Type B pancreatic cell (in vitro differentiated cells): Measurements from ENCODE around the gene NES. TPM values are rescaled to one million over a fixed set of nuclear protein-coding genes. Genes with fewer than 3 reads are reported as not detected.
"Not testable (repeated sequence)": the region's sequence is repeated elsewhere in the genome, so short reads cannot be mapped to it uniquely, and the experiment has no call there.

Source experiments
- DNase-seq: peaks from one replicate; pipeline ENCODE4 v3.0.0; 2021; ENCODE audit warnings: mixed read lengths; ENCODE audit not compliant: unreplicated experiment; ENCODE audit errors: extremely low spot score
- H3K27ac Mint-ChIP-seq: 2 replicates; pipeline ENCODE4 v1.8.0; 2021; ENCODE audit warnings: mild to moderate bottlenecking, mixed read lengths
- H3K27me3 Mint-ChIP-seq: 2 replicates; pipeline ENCODE4 v1.8.0; 2021; ENCODE audit warnings: mixed read lengths
- H3K36me3 Mint-ChIP-seq: 2 replicates; pipeline ENCODE4 v1.8.0; 2021; ENCODE audit warnings: mixed read lengths
- H3K4me1 Mint-ChIP-seq: one replicate; pipeline ENCODE4 v1.8.0; 2021; ENCODE audit warnings: mixed read lengths; ENCODE audit not compliant: unreplicated experiment
- H3K4me3 Mint-ChIP-seq: 2 replicates; pipeline ENCODE4 v1.8.0; 2021; ENCODE audit warnings: mild to moderate bottlenecking, mixed read lengths
- H3K9me3 Mint-ChIP-seq: 2 replicates; pipeline ENCODE4 v1.8.0; 2021; ENCODE audit warnings: mixed read lengths
- CTCF ChIP-seq: fragments of 200-600 bp; sonication (generic); conservative IDR thresholded peaks from 2 replicates; pipeline ENCODE4 v1.5.0; 2021; ENCODE audit warnings: antibody characterized with exemption, mild to moderate bottlenecking
- total RNA-seq: library from RNA; stranded (reverse); gene quantifications from 2 replicates; pipeline ENCODE4 v1.2.1, GENCODE V29; 2021; ENCODE audit warnings: low replicate concordance

NES gene
- total RNA-seq, 1 donor from 2014 or later: 125 TPM

- H3K9me3 Mint-ChIP-seq: no peaks in the 10 kb centered on the region
- H3K36me3 Mint-ChIP-seq: no peaks in the 10 kb centered on the region
- H3K4me3 Mint-ChIP-seq: no peak overlapping the region
- peaks cover 5% of the 10 kb centered on the region for H3K4me1 Mint-ChIP-seq
- H3K27ac Mint-ChIP-seq: no peak overlapping the region
- peaks cover 90% of the 10 kb centered on the region for H3K27me3 Mint-ChIP-seq
- TF ChIP-seq CTCF: no peak
- no peak for DNase-seq
Observed at GRCh38 chr1:156639601-156640101, 37.6 kb downstream of the NES start.

- Mint-ChIP-seq H3K36me3 (no peaks in the 10 kb centered on the region), H3K4me1 (peaks cover 5% of the 10 kb centered on the region), H3K4me3 (no peak overlapping the region), H3K27me3 (peaks cover 89% of the 10 kb centered on the region), H3K27ac (no peak overlapping the region), H3K9me3 (no peaks in the 10 kb centered on the region)
- TF ChIP-seq CTCF: no peak
- DNase-seq: no peak
Observed at GRCh38 chr1:156638189-156638985, 38.8 kb downstream of the NES start.

GRCh38 chr1:156632355-156632754, 44.9 kb downstream of the NES start:
- no peak overlapping the region for H3K4me3 Mint-ChIP-seq
- no peaks in the 10 kb centered on the region for H3K4me1 Mint-ChIP-seq
- TF ChIP-seq CTCF: no peak
- no peaks in the 10 kb centered on the region for H3K36me3 Mint-ChIP-seq
- DNase-seq: no peak
- no peaks in the 10 kb centered on the region for H3K9me3 Mint-ChIP-seq
- no peak overlapping the region for H3K27ac Mint-ChIP-seq
- H3K27me3 Mint-ChIP-seq: peaks cover 85% of the 10 kb centered on the region

- peaks cover 87% of the 10 kb centered on the region for H3K27me3 Mint-ChIP-seq
- H3K36me3 Mint-ChIP-seq, DNase-seq, H3K4me3 Mint-ChIP-seq, H3K27ac Mint-ChIP-seq, H3K4me1 Mint-ChIP-seq, H3K9me3 Mint-ChIP-seq: not testable (repeated sequence)
Observed at GRCh38 chr1:156631152-156631551, 46.1 kb downstream of the NES start.

- H3K27me3 Mint-ChIP-seq: peaks cover 88% of the 10 kb centered on the region
- H3K9me3 Mint-ChIP-seq: no peaks in the 10 kb centered on the region
Observed at GRCh38 chr1:156629823-156630449, 47.3 kb downstream of the NES start.

More at GRCh38 chr1:156629823-156630449, 47.3 kb downstream of the NES start:
- Mint-ChIP-seq H3K4me3 (no peak overlapping the region), H3K27ac (no peak overlapping the region), H3K36me3 (no peaks in the 10 kb centered on the region), H3K4me1 (peaks cover 8% of the 10 kb centered on the region)
- DNase-seq: no peak
- no peak for TF ChIP-seq CTCF
